Measurements from ENCODE around the gene DCAF6.

Gene DCAF6

GRCh38 chr1:168095476-168095875 lies 159.0 kb downstream of the DCAF6 start:
- H3K4me3 ChIP-seq (ENCODE audit: low read depth, low read length) = no peak overlapping the region
- in situ Hi-C loops (cut with HindIII; ENCODE audit: low sequenced_read_pairs) = no loop called here
- DNase-seq (ENCODE audit: low read depth, low spot score) = no peak
- TF ChIP-seq CTCF (IDR thresholded peaks at IDR 0.05; ENCODE audit: low read depth, low read length) = no peak

GRCh38 chr1:168096296-168097165 lies 160.0 kb downstream of the DCAF6 start:
- no peak overlapping the region for H3K4me3 ChIP-seq (ENCODE audit: low read depth, low read length)
- DNase-seq (ENCODE audit: low read depth, low spot score) = no peak
- in situ Hi-C loops (cut with HindIII; ENCODE audit: low sequenced_read_pairs) = no loop called here
- TF ChIP-seq CTCF (IDR thresholded peaks at IDR 0.05; ENCODE audit: low read depth, low read length) = no peak

GRCh38 chr1:168097921-168098528 lies 161.5 kb downstream of the DCAF6 start:
- DNase-seq (ENCODE audit: low read depth, low spot score) = no peak
- in situ Hi-C loops (cut with HindIII; ENCODE audit: low sequenced_read_pairs) = no loop called here
- TF ChIP-seq CTCF (IDR thresholded peaks at IDR 0.05; ENCODE audit: low read depth, low read length) = no peak
- H3K4me3 ChIP-seq (ENCODE audit: low read depth, low read length) = no peak overlapping the region

- H3K4me3 ChIP-seq (ENCODE audit: low read depth, low read length) = no peak overlapping the region
- in situ Hi-C loops (cut with HindIII; ENCODE audit: low sequenced_read_pairs) = no loop called here
- no peak for TF ChIP-seq CTCF (IDR thresholded peaks at IDR 0.05; ENCODE audit: low read depth, low read length)
- DNase-seq (ENCODE audit: low read depth, low spot score) = no peak
Observed at GRCh38 chr1:168098534-168099320, 162.2 kb downstream of the DCAF6 start.

GRCh38 chr1:168099337-168099801 lies 162.9 kb downstream of the DCAF6 start:
- no peak overlapping the region for H3K4me3 ChIP-seq (ENCODE audit: low read depth, low read length)
- in situ Hi-C loops (cut with HindIII; ENCODE audit: low sequenced_read_pairs) = no loop called here
- no peak for DNase-seq (ENCODE audit: low read depth, low spot score)
- TF ChIP-seq CTCF (IDR thresholded peaks at IDR 0.05; ENCODE audit: low read depth, low read length) = no peak

GRCh38 chr1:168100315-168101002 lies 164.0 kb downstream of the DCAF6 start:
- H3K4me3 ChIP-seq (ENCODE audit: low read depth, low read length) = no peak overlapping the region
- in situ Hi-C loops (cut with HindIII; ENCODE audit: low sequenced_read_pairs) = no loop called here
- peak; percentile 44 for DNase-seq (ENCODE audit: low read depth, low spot score)
- TF ChIP-seq CTCF (IDR thresholded peaks at IDR 0.05; ENCODE audit: low read depth, low read length) = no peak

Measured in astrocyte of the spinal cord (primary cell).